SK-N-SH (cell line): Measurements from ENCODE around the gene RGS10.

Source experiments
- CHD2 ChIP-seq: fragments of 150-350 bp; IDR thresholded peaks from 2 replicates; pipeline ENCODE4 v1.6.1; 2018; ENCODE audit warnings: low read length; ENCODE audit not compliant: partially characterized antibody
- CTCF ChIP-seq: fragments of 200-600 bp; sonication (generic); IDR thresholded peaks from 2 replicates; pipeline ENCODE4 v1.6.1; 2017; ENCODE audit warnings: antibody characterized with exemption, mild to moderate bottlenecking, moderate library complexity
- EP300 ChIP-seq, 2 experiments: IDR thresholded peaks; 2 replicates each; pipeline versions ENCODE4 v1.4.0 to v1.6.1; 2012; ENCODE audit warnings: borderline replicate concordance in 1 of 2, low read depth in 1 of 2, low read length in 1 of 2
- FOSL2 ChIP-seq: IDR thresholded peaks from 2 replicates; pipeline ENCODE4 v1.4.0; 2012; ENCODE audit warnings: low read depth, mild to moderate bottlenecking, moderate library complexity, borderline replicate concordance
- MAX ChIP-seq: IDR thresholded peaks from 2 replicates; pipeline ENCODE4 v1.4.0; 2012; ENCODE audit warnings: low read depth
- NFIC ChIP-seq: IDR thresholded peaks from 2 replicates; pipeline ENCODE4 v1.4.0; 2012; ENCODE audit warnings: borderline replicate concordance
- POLR2AphosphoS5 ChIP-seq: IDR thresholded peaks from 2 replicates; pipeline ENCODE4 v1.6.1; 2012; ENCODE audit warnings: low read depth, low read length
- RFX5 ChIP-seq: IDR thresholded peaks from 2 replicates; pipeline ENCODE4 v1.6.1; 2012; ENCODE audit warnings: mild to moderate bottlenecking, improper control_type of control experiment, low read length
- YY1 ChIP-seq: IDR thresholded peaks from 2 replicates; pipeline ENCODE4 v1.4.0; 2012; ENCODE audit warnings: low read depth, mild to moderate bottlenecking

GRCh38 chr10:119477444-119477843 lies 65.1 kb downstream of the RGS10 start:
- TF ChIP-seq CTCF (no peak), NFIC (no peak), CHD2 (no peak), POLR2AphosphoS5 (no peak), MAX (no peak), FOSL2 (no peak), EP300 (IDR thresholded peaks at IDR 0.05; ENCODE audit: borderline replicate concordance in 1 of 2, low read depth in 1 of 2, low read length in 1 of 2) (no peak), YY1 (no peak), RFX5 (no peak)
